SK-N-SH (cell line): ENCODE measurements around the gene THEM4. TPM values are rescaled to one million over a fixed set of nuclear protein-coding genes. Genes with fewer than 3 reads are reported as not detected.

ENCODE experiments used
- CTCF ChIA-PET: fragments of 300-600, 350-600 bp; formaldehyde crosslinking; extraction: SDS; loops from one replicate; lab custom pipeline; 2021; lab: Yijun Ruan, JAX
- POLR2A ChIA-PET: fragments of 350-600 bp; sonication (Branson Sonifier 250); formaldehyde crosslinking; extraction: SDS; loops from one replicate; lab custom pipeline; 2020; ENCODE audit warnings: antibody characterized with exemption, inconsistent platforms; lab: Yijun Ruan, JAX
- DNase-seq: peaks from one replicate; pipeline ENCODE4 v3.0.0; 2012
- H2AFZ ChIP-seq: fragments of 200-600 bp; sonication (generic); 2 replicates; pipeline ENCODE4 v1.8.1; 2016; ENCODE audit warnings: antibody characterized with exemption, mild to moderate bottlenecking, low read depth
- H3F3A ChIP-seq: fragments of 200-600 bp; sonication (generic); replicated peaks from 2 replicates; pipeline ENCODE3; 2016; ENCODE audit warnings: antibody characterized with exemption, mild to moderate bottlenecking; ENCODE audit not compliant: insufficient read depth
- H3K27ac ChIP-seq, 2 experiments: fragments of 200-500 bp in 1 of 2; fragments of 200-600 bp in 1 of 2; sonication (Bioruptor generic) in 1 of 2; sonication (generic), shearing (Covaris generic) in 1 of 2; 2 replicates each; pipeline versions ENCODE4 v1.5.1 to v1.6.1; 2014 to 2016; ENCODE audit warnings: low read depth in 2 of 2, inconsistent platforms in 1 of 2, low read length in 1 of 2, mild to moderate bottlenecking in 1 of 2, mixed read lengths in 1 of 2
- H3K27me3 ChIP-seq: fragments of 200-600 bp; sonication (generic), shearing (Covaris generic); 2 replicates; pipeline ENCODE4 v1.6.1; 2016; ENCODE audit warnings: mixed run types; ENCODE audit not compliant: insufficient read depth
- H3K36me3 ChIP-seq, 2 experiments: fragments of 200-500 bp in 1 of 2; fragments of 200-600 bp in 1 of 2; sonication (Bioruptor generic) in 1 of 2; sonication (generic) in 1 of 2; replicated peaks in 1 of 2; 2 replicates each; pipeline versions ENCODE3 to v1.5.1; 2014 to 2016; ENCODE audit warnings: low read length in 1 of 2, mild to moderate bottlenecking in 1 of 2; ENCODE audit not compliant: insufficient read depth in 2 of 2, control insufficient read depth in 1 of 2
- H3K4me1 ChIP-seq, 2 experiments: fragments of 200-500 bp in 1 of 2; fragments of 200-600 bp in 1 of 2; sonication (Bioruptor generic) in 1 of 2; sonication (generic), shearing (Covaris generic) in 1 of 2; 2 replicates each; pipeline versions ENCODE4 v1.5.1 to v1.6.1; 2014 to 2016; ENCODE audit warnings: low read depth in 1 of 2, low read length in 1 of 2, mixed run types in 1 of 2; ENCODE audit not compliant: insufficient read depth in 2 of 2, control insufficient read depth in 1 of 2
- H3K4me2 ChIP-seq: fragments of 200-600 bp; sonication (generic), shearing (Covaris generic); 2 replicates; pipeline ENCODE4 v1.6.1; 2017; ENCODE audit warnings: mixed run types
- H3K4me3 ChIP-seq, 2 experiments: fragments of 200-500 bp in 1 of 2; fragments of 200-600 bp in 1 of 2; sonication (Bioruptor generic) in 1 of 2; sonication (generic), shearing (Covaris generic) in 1 of 2; 2 replicates each; pipeline versions ENCODE4 v1.5.1 to v1.8.1; 2014 to 2016; ENCODE audit warnings: low read depth in 2 of 2, inconsistent platforms in 1 of 2, low read length in 1 of 2, mild to moderate bottlenecking in 1 of 2, mixed read lengths in 1 of 2, moderate library complexity in 1 of 2
- H3K79me2 ChIP-seq: fragments of 200-600 bp; sonication (generic); 2 replicates; pipeline ENCODE4 v1.8.1; 2017; ENCODE audit warnings: mild to moderate bottlenecking; ENCODE audit not compliant: insufficient read depth
- H3K9ac ChIP-seq: fragments of 200-600 bp; sonication (generic); 2 replicates; pipeline ENCODE4 v1.6.1; 2017; ENCODE audit warnings: mixed run types
- H3K9me2 ChIP-seq: fragments of 200-600 bp; sonication (generic); 2 replicates; pipeline ENCODE4 v1.6.1; 2017; ENCODE audit warnings: mixed run types
- H3K9me3 ChIP-seq: fragments of 200-600 bp; sonication (generic); 2 replicates; pipeline ENCODE4 v1.6.1; 2017; ENCODE audit warnings: mixed run types, mild to moderate bottlenecking, moderate library complexity
- H4K20me1 ChIP-seq: fragments of 200-600 bp; sonication (generic); 2 replicates; pipeline ENCODE4 v1.6.1; 2017; ENCODE audit warnings: mild to moderate bottlenecking, mixed run types; ENCODE audit not compliant: insufficient read depth
- CHD2 ChIP-seq: fragments of 150-350 bp; IDR thresholded peaks from 2 replicates; pipeline ENCODE4 v1.6.1; 2018; ENCODE audit warnings: low read length; ENCODE audit not compliant: partially characterized antibody
- EZH2phosphoT487 ChIP-seq: fragments of 200-600 bp; sonication (generic); IDR thresholded peaks from 2 replicates; pipeline ENCODE4 v1.6.1; 2017; ENCODE audit warnings: low read depth, mixed run types, mild to moderate bottlenecking, antibody characterized with exemption, moderate library complexity, borderline replicate concordance
- MXI1 ChIP-seq: IDR thresholded peaks from 2 replicates; pipeline ENCODE4 v1.6.1; 2012; ENCODE audit warnings: mild to moderate bottlenecking, low read depth, low read length, improper control_type of control experiment
- RCOR1 ChIP-seq: fragments of 150-350 bp; IDR thresholded peaks from 2 replicates; pipeline ENCODE4 v1.6.1; 2017; ENCODE audit warnings: antibody characterized with exemption, low read length
- RXRA ChIP-seq: IDR thresholded peaks from 2 replicates; pipeline ENCODE4 v1.4.0; 2012; ENCODE audit warnings: low read depth, mild to moderate bottlenecking, borderline replicate concordance
- SIN3A ChIP-seq: IDR thresholded peaks from 2 replicates; pipeline ENCODE4 v1.6.1; 2012; ENCODE audit warnings: low read depth, mild to moderate bottlenecking, low read length, moderate library complexity, borderline replicate concordance
- SMC3 ChIP-seq: IDR thresholded peaks from 2 replicates; pipeline ENCODE4 v1.6.1; 2012; ENCODE audit warnings: low read depth, low read length, improper control_type of control experiment
- TCF12 ChIP-seq: IDR thresholded peaks from 2 replicates; pipeline ENCODE4 v1.4.0; 2012
- TEAD4 ChIP-seq: IDR thresholded peaks from 2 replicates; pipeline ENCODE4 v1.4.0; 2012; ENCODE audit warnings: mild to moderate bottlenecking, borderline replicate concordance; ENCODE audit not compliant: insufficient read depth
- USF1 ChIP-seq: IDR thresholded peaks from 2 replicates; pipeline ENCODE4 v1.4.0; 2012; ENCODE audit warnings: low read depth, borderline replicate concordance
- WGBS: methylation state at CpG from one replicate; pipeline ENCODE4 v1.1.6; 2017; ENCODE audit warnings: low lambda C conversion rate; 5-methylcytosine and 5-hydroxymethylcytosine counted together
- polyA plus RNA-seq, 3 experiments: library from polyadenylated mRNA; depleted of rRNA; stranded (reverse); fragments of >200 nt; gene quantifications; 2 replicates each; pipeline ENCODE4 v1.2.3, GENCODE V29; 2012
- TF ChIP-seq, protein P1 (sequence below): fragments of 200-600 bp; sonication (generic); IDR thresholded peaks from 2 replicates; pipeline ENCODE4 v1.6.1; 2017; ENCODE audit warnings: antibody characterized with exemption, mild to moderate bottlenecking, moderate library complexity
- TF ChIP-seq, protein P2 (sequence below): fragments of 150-350 bp; IDR thresholded peaks from 2 replicates; pipeline ENCODE4 v1.6.1; 2016; ENCODE audit warnings: mild to moderate bottlenecking, low read depth, low read length
- TF ChIP-seq, protein P3 (sequence below): IDR thresholded peaks from 2 replicates; pipeline ENCODE4 v1.6.1; 2012; ENCODE audit warnings: mild to moderate bottlenecking, low read depth, low read length, moderate library complexity
- TF ChIP-seq, protein P4 (sequence below): IDR thresholded peaks from 2 replicates; pipeline ENCODE4 v1.4.0; 2012; ENCODE audit warnings: low read depth
- TF ChIP-seq, protein P5 (sequence below): fragments of 150-350 bp; IDR thresholded peaks from 2 replicates; pipeline ENCODE4 v1.6.1; 2017; ENCODE audit warnings: antibody characterized with exemption, low read length, low read depth, borderline replicate concordance

THEM4 gene
- polyA plus RNA-seq, 1 of the 3 experiments (the other 2 are of a cell fraction): 10.1 TPM

GRCh38 chr1:151944126-151944856 lies 35.0 kb upstream of the THEM4 start (continued):
- TF ChIP-seq, protein P1, sequence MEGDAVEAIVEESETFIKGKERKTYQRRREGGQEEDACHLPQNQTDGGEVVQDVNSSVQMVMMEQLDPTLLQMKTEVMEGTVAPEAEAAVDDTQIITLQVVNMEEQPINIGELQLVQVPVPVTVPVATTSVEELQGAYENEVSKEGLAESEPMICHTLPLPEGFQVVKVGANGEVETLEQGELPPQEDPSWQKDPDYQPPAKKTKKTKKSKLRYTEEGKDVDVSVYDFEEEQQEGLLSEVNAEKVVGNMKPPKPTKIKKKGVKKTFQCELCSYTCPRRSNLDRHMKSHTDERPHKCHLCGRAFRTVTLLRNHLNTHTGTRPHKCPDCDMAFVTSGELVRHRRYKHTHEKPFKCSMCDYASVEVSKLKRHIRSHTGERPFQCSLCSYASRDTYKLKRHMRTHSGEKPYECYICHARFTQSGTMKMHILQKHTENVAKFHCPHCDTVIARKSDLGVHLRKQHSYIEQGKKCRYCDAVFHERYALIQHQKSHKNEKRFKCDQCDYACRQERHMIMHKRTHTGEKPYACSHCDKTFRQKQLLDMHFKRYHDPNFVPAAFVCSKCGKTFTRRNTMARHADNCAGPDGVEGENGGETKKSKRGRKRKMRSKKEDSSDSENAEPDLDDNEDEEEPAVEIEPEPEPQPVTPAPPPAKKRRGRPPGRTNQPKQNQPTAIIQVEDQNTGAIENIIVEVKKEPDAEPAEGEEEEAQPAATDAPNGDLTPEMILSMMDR: no peak
- TF ChIP-seq, protein P2, sequence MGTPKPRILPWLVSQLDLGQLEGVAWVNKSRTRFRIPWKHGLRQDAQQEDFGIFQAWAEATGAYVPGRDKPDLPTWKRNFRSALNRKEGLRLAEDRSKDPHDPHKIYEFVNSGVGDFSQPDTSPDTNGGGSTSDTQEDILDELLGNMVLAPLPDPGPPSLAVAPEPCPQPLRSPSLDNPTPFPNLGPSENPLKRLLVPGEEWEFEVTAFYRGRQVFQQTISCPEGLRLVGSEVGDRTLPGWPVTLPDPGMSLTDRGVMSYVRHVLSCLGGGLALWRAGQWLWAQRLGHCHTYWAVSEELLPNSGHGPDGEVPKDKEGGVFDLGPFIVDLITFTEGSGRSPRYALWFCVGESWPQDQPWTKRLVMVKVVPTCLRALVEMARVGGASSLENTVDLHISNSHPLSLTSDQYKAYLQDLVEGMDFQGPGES: no peak
- no peak for TF ChIP-seq RXRA

- no peaks in the 10 kb centered on the region for H3K9me3 ChIP-seq
- CTCF ChIA-PET: interaction anchor here (1.7 to 3.2 kb wide), 2 partner anchors 8 to 58 kb away, joined by 4 to 23 read pairs; no protein-coding TSS in a partner anchor
Observed at GRCh38 chr1:151943591-151943990, 34.3 kb upstream of the THEM4 start.

More at GRCh38 chr1:151943591-151943990, 34.3 kb upstream of the THEM4 start:
- no peak for DNase-seq
- no peak overlapping the region for H3K4me3 ChIP-seq
- POLR2A ChIA-PET: no interaction called here
- no peaks in the 10 kb centered on the region for H4K20me1 ChIP-seq
- H3K79me2 ChIP-seq: no peaks in the 10 kb centered on the region
- H3K4me2 ChIP-seq: no peak overlapping the region
- H3K4me1 ChIP-seq: peaks cover 2 to 6% of the 10 kb centered on the region in 2 experiments; a peak in 2 of 4 replicates
- TF ChIP-seq, protein P3, sequence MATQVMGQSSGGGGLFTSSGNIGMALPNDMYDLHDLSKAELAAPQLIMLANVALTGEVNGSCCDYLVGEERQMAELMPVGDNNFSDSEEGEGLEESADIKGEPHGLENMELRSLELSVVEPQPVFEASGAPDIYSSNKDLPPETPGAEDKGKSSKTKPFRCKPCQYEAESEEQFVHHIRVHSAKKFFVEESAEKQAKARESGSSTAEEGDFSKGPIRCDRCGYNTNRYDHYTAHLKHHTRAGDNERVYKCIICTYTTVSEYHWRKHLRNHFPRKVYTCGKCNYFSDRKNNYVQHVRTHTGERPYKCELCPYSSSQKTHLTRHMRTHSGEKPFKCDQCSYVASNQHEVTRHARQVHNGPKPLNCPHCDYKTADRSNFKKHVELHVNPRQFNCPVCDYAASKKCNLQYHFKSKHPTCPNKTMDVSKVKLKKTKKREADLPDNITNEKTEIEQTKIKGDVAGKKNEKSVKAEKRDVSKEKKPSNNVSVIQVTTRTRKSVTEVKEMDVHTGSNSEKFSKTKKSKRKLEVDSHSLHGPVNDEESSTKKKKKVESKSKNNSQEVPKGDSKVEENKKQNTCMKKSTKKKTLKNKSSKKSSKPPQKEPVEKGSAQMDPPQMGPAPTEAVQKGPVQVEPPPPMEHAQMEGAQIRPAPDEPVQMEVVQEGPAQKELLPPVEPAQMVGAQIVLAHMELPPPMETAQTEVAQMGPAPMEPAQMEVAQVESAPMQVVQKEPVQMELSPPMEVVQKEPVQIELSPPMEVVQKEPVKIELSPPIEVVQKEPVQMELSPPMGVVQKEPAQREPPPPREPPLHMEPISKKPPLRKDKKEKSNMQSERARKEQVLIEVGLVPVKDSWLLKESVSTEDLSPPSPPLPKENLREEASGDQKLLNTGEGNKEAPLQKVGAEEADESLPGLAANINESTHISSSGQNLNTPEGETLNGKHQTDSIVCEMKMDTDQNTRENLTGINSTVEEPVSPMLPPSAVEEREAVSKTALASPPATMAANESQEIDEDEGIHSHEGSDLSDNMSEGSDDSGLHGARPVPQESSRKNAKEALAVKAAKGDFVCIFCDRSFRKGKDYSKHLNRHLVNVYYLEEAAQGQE: no peak
- TF ChIP-seq, protein P4, sequence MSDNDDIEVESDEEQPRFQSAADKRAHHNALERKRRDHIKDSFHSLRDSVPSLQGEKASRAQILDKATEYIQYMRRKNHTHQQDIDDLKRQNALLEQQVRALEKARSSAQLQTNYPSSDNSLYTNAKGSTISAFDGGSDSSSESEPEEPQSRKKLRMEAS: no peak
- TF ChIP-seq TEAD4 (no peak), MXI1 (no peak), CHD2 (no peak), USF1 (no peak), RCOR1 (no peak), SIN3A (no peak), EZH2phosphoT487 (no peak), SMC3 (no peak), TCF12 (no peak)
- TF ChIP-seq, protein P2: no peak
- TF ChIP-seq, protein P5, sequence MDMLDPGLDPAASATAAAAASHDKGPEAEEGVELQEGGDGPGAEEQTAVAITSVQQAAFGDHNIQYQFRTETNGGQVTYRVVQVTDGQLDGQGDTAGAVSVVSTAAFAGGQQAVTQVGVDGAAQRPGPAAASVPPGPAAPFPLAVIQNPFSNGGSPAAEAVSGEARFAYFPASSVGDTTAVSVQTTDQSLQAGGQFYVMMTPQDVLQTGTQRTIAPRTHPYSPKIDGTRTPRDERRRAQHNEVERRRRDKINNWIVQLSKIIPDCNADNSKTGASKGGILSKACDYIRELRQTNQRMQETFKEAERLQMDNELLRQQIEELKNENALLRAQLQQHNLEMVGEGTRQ: no peak
- WGBS: 67% methylated on average over 1 of the region's 1 CpG
- H3K27ac ChIP-seq: no peak overlapping the region; a peak in 1 of 4 replicates
- H3K9me2 ChIP-seq: no peaks in the 10 kb centered on the region
- no peak overlapping the region for H3K9ac ChIP-seq
- H3K36me3 ChIP-seq: no peaks in the 10 kb centered on the region
- H2AFZ ChIP-seq: no peak overlapping the region
- H3F3A ChIP-seq: no peaks in the 10 kb centered on the region
- H3K27me3 ChIP-seq: no peaks in the 10 kb centered on the region; the same call in 1 of the 2 replicates
